Fibroblast of lung (primary cell): Measurements from ENCODE around the gene RCOR1.

Experiments used
- EZH2 ChIP-seq: IDR thresholded peaks from 2 replicates; pipeline ENCODE4 v1.5.1; 2012; ENCODE audit warnings: low read length, control low read depth, mild to moderate bottlenecking; ENCODE audit errors: missing control alignments
- TF ChIP-seq, protein P1 (sequence below), 2 donors: IDR thresholded peaks in 1 of 2; conservative IDR thresholded peaks in 1 of 2; 1 replicate in 1 of 2; 2 replicates in 1 of 2; pipeline ENCODE4 v1.5.1; 2011 to 2012; ENCODE audit warnings: low read length in 2 of 2, control low read depth in 1 of 2, inconsistent platforms in 1 of 2, low read depth in 1 of 2, mild to moderate bottlenecking in 1 of 2

DNA sequence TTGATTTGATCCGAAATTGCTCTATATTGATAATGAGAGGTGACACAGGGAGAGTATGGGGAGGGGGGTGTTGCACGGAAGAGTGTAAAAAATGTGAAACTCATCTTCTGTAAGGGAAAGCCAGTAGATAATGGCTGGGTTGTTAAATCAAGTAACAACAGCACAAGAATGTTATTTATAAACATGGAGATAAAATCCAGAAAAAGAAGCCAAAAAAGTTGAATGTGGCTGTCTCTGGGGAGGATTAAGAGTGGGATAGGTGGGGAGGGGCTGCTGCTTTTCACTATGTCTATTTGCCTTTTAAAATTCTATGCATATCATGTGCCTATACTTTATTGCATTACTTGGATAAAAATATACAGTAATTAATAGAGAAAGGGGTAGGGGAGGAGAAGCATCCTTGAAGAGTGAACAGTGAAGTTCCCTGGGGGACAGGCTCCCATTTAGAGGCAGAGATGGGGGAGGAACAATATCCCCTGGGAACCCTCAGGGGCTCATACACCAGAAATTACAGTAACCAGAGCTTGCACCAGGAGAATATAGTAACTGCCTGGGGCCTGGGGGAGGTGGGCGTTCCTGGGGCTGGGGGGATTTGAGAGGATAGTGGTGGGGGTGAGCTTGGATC lies 43.7 kb upstream of the RCOR1 start:
- TF ChIP-seq, protein P1, sequence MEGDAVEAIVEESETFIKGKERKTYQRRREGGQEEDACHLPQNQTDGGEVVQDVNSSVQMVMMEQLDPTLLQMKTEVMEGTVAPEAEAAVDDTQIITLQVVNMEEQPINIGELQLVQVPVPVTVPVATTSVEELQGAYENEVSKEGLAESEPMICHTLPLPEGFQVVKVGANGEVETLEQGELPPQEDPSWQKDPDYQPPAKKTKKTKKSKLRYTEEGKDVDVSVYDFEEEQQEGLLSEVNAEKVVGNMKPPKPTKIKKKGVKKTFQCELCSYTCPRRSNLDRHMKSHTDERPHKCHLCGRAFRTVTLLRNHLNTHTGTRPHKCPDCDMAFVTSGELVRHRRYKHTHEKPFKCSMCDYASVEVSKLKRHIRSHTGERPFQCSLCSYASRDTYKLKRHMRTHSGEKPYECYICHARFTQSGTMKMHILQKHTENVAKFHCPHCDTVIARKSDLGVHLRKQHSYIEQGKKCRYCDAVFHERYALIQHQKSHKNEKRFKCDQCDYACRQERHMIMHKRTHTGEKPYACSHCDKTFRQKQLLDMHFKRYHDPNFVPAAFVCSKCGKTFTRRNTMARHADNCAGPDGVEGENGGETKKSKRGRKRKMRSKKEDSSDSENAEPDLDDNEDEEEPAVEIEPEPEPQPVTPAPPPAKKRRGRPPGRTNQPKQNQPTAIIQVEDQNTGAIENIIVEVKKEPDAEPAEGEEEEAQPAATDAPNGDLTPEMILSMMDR (conservative IDR thresholded peaks at IDR 0.05 in 1 of 2, IDR thresholded peaks at IDR 0.05 in 1 of 2; ENCODE audit: low read depth in 1 of 2, low read length in 2 of 2): no peak
- no peak for TF ChIP-seq EZH2
